ENCODE data around the gene TTF1.

DNA sequence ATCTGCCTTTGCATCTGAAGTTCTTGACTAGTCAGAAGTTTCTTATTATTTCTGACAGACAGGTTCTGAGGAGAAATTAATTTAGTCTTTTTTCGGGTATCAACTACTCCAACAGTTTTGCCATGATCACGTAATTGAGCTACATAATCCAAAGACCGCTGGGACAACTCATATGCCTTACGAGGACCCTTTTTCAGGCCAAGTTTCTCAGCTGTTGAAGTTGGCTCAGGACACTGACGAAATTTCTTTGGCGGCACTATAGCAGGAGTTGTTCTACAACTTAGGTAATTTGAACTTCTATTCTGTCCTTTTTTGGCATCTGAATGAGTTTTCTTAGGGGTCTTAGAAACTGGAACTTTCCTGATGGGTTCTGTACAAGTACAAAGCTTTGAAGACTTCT is 79.1 kb downstream of the TTF1 start:
- TF ChIP-seq CTCF (IDR thresholded peaks at IDR 0.05) (no peak), POLR2A (IDR thresholded peaks at IDR 0.05) (no peak)
